PFSK-1 (cell line): ENCODE measurements around the gene SERP2.

Source experiments
- POLR2AphosphoS5 ChIP-seq: IDR thresholded peaks from 2 replicates; pipeline ENCODE4 v1.6.1; 2012; ENCODE audit warnings: low read depth, mild to moderate bottlenecking, control low read depth, low read length, moderate library complexity
- TAF1 ChIP-seq: IDR thresholded peaks from 2 replicates; pipeline ENCODE4 v1.6.1; 2012; ENCODE audit warnings: low read length, control low read depth, borderline replicate concordance; ENCODE audit not compliant: insufficient read depth

DNA sequence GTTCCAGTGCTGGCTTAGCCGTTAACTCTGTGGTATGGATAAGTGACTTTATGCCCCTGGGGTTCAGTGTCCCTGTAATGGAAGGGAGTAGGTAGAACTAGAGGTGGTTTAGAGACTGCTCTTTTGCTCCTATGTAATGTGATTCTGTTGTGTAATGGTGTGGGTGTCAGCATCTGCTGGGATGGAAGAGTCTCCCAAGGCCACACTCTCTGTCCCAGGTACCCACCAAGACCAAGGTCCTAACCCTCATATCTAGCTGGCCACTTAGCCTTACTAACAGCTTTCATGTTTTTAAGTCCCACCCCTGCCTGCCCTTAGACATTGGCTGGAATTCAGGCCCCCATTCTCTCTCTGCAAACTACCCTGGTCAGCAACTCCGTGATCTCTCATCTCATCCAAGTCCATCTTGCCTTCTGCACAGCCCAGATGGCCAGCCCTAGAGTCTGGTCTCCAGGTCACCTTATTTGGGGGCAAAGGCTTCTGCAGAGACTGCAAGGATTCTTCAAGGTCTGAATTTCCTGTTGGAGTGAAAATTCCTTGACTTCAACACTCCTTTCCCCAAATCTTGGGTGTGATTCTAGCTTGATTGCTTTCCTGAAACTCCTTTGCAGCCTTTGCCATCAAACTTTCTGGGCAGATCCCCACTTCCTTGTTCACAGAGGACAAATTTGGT lies 48.4 kb downstream of the SERP2 start:
- TF ChIP-seq POLR2AphosphoS5 = no peak
- TF ChIP-seq TAF1 = no peak
